Hepatocyte (in vitro differentiated cells): ENCODE measurements around the gene DNAJB7.

Experiments used
- CTCF ChIP-seq: fragments of 200-600 bp; sonication (generic); IDR thresholded peaks from 2 replicates; pipeline ENCODE4 v1.5.1; 2016; ENCODE audit warnings: antibody characterized with exemption, mild to moderate bottlenecking; ENCODE audit not compliant: poor library complexity
- EZH2 ChIP-seq: fragments of 200-600 bp; sonication (generic); IDR thresholded peaks from 2 replicates; pipeline ENCODE4 v1.6.1; 2016; ENCODE audit warnings: antibody characterized with exemption, mild to moderate bottlenecking, borderline replicate concordance
- EZH2phosphoT487 ChIP-seq: fragments of 200-600 bp; sonication (generic); IDR thresholded peaks from one replicate; pipeline ENCODE4 v1.6.1; 2018; ENCODE audit warnings: antibody characterized with exemption, mild to moderate bottlenecking, low read depth, moderate library complexity; ENCODE audit not compliant: unreplicated experiment, severe bottlenecking

GRCh38 chr22:40904101-40904500 lies 42.2 kb upstream of the DNAJB7 start:
- TF ChIP-seq CTCF (no peak), EZH2 (no peak), EZH2phosphoT487 (no peak)
